Measurements from ENCODE around the gene MYRFL. TPM values are rescaled to one million over a fixed set of nuclear protein-coding genes. Genes with fewer than 3 reads are reported as not detected.

MYRFL gene
- total RNA-seq, 1 donor from 2014 or later = 0.13 TPM

DNA sequence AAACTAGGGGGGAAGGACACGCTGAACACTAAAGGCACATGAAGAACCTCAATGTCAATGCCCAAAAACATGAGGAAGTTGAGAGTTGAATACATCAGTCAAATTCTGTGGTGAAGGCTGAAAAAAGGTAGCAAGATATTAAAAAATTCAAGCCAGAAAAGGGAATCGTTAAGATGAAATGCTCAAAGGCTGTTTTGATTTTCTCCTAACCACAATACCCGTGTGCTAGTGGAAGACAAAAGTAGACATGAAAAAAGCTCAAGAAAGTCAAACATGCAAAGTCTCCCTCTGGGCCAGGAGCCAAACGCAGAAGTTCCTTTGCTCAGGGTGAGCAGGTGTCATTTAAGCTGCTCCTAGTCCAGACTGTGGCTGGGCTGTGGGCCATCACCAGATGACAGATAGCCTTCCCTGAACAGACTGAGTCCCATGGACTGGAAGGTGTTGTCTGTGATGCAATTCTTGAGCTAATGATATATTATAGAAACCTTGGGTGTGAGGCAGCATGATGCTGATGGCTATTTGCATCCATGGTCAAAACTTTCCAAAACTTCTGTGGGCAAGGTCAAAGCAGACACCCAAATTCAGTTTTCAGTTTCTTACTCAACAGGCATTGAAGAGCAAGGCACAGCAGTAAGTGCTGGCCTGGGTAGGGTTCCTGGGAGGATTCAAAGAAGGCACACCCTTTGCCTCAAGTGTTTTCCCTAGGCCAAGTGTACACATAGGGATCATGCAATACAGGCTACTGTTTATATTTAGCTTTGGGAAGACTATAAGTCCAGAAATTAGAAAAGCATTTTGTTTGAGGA lies 81.6 kb downstream of the MYRFL start:
- Histone ChIP-seq H3K4me3 (ENCODE audit: low read depth, low read length) (no peak overlapping the region), H3K36me3 (ENCODE audit: control insufficient read depth, insufficient read depth, low read length) (no peaks in the 10 kb centered on the region), H3K27me3 (ENCODE audit: control insufficient read depth, insufficient read depth, low read length) (no peaks in the 10 kb centered on the region)
- TF ChIP-seq, protein P1, sequence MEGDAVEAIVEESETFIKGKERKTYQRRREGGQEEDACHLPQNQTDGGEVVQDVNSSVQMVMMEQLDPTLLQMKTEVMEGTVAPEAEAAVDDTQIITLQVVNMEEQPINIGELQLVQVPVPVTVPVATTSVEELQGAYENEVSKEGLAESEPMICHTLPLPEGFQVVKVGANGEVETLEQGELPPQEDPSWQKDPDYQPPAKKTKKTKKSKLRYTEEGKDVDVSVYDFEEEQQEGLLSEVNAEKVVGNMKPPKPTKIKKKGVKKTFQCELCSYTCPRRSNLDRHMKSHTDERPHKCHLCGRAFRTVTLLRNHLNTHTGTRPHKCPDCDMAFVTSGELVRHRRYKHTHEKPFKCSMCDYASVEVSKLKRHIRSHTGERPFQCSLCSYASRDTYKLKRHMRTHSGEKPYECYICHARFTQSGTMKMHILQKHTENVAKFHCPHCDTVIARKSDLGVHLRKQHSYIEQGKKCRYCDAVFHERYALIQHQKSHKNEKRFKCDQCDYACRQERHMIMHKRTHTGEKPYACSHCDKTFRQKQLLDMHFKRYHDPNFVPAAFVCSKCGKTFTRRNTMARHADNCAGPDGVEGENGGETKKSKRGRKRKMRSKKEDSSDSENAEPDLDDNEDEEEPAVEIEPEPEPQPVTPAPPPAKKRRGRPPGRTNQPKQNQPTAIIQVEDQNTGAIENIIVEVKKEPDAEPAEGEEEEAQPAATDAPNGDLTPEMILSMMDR (IDR thresholded peaks at IDR 0.05; ENCODE audit: insufficient read depth, low read length, poor library complexity, severe bottlenecking) = no peak
- no peak for DNase-seq (ENCODE audit: low read depth)

DNA sequence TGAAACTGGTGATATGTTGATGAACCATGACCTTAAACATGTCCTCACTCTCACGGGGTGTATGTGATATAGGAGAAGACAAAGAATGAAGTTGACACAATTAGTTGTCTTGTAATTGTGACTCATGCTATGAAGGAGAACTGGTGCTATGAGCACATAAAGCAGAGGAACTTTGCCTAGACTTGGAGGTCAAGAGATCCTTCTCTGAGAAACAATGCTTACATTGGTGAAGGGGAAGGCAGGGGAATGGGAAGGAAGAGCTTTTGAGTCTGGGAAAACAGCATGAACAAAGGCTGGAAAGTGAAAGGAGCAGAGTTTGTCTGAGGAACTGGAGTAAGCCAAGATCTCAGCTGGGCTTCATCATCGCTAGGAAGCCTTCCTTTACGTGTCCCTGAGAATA lies 83.2 kb downstream of the MYRFL start:
- no peak for DNase-seq (ENCODE audit: low read depth)
- Histone ChIP-seq H3K27me3 (ENCODE audit: control insufficient read depth, insufficient read depth, low read length) (no peaks in the 10 kb centered on the region), H3K36me3 (ENCODE audit: control insufficient read depth, insufficient read depth, low read length) (no peaks in the 10 kb centered on the region), H3K4me3 (ENCODE audit: low read depth, low read length) (no peak overlapping the region)
- TF ChIP-seq, protein P1 (IDR thresholded peaks at IDR 0.05; ENCODE audit: insufficient read depth, low read length, poor library complexity, severe bottlenecking) = no peak

GRCh38 chr12:69910694-69911093 lies 85.7 kb downstream of the MYRFL start:
- TF ChIP-seq, protein P1 (IDR thresholded peaks at IDR 0.05; ENCODE audit: insufficient read depth, low read length, poor library complexity, severe bottlenecking) = no peak
- Histone ChIP-seq H3K4me3 (ENCODE audit: low read depth, low read length) (no peak overlapping the region), H3K36me3 (ENCODE audit: control insufficient read depth, insufficient read depth, low read length) (no peaks in the 10 kb centered on the region), H3K27me3 (ENCODE audit: control insufficient read depth, insufficient read depth, low read length) (no peaks in the 10 kb centered on the region)
- no peak for DNase-seq (ENCODE audit: low read depth)

DNA sequence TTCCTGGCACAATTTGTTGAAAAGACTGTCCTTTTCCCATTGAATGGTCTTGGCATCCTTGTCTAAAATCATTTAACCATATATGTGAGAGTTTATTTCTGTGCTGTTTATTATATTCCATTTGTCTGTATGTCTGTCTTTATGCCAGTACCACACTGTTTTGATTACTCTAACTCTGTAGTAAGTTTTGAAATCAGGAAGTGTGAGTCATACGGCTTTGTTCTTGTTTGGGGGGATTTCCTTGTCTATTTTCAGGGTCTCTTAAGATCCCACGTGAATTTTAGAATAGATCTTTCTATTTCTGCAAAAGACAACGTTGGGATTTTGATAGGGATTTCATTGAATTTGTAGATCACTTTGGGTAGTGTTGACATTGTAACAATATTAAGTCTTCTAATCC lies 88.5 kb downstream of the MYRFL start:
- H3K4me3 ChIP-seq (ENCODE audit: low read depth, low read length) = no peak overlapping the region
- H3K36me3 ChIP-seq (ENCODE audit: control insufficient read depth, insufficient read depth, low read length) = no peaks in the 10 kb centered on the region
- no peaks in the 10 kb centered on the region for H3K27me3 ChIP-seq (ENCODE audit: control insufficient read depth, insufficient read depth, low read length)
- DNase-seq (ENCODE audit: low read depth) = no peak
- TF ChIP-seq, protein P1 (IDR thresholded peaks at IDR 0.05; ENCODE audit: insufficient read depth, low read length, poor library complexity, severe bottlenecking) = no peak

- Histone ChIP-seq H3K36me3 (ENCODE audit: control insufficient read depth, insufficient read depth, low read length) (no peaks in the 10 kb centered on the region), H3K4me3 (ENCODE audit: low read depth, low read length) (no peak overlapping the region), H3K27me3 (ENCODE audit: control insufficient read depth, insufficient read depth, low read length) (no peaks in the 10 kb centered on the region)
- no peak for DNase-seq (ENCODE audit: low read depth)
- TF ChIP-seq, protein P1 (IDR thresholded peaks at IDR 0.05; ENCODE audit: insufficient read depth, low read length, poor library complexity, severe bottlenecking) = no peak
These were observed 90.9 kb downstream of the MYRFL start for GRCh38 chr12:69915964-69916363.

Measured in kidney epithelial cell (primary cell).